ENCODE data around the gene EPN1. TPM values are rescaled to one million over a fixed set of nuclear protein-coding genes. Genes with fewer than 3 reads are reported as not detected.
A peak's percentile ranks its signal among the peaks of the same experiment; 100 is the strongest.

Gene EPN1
- total RNA-seq, 1 donor from 2014 or later: 65.2 TPM

DNA sequence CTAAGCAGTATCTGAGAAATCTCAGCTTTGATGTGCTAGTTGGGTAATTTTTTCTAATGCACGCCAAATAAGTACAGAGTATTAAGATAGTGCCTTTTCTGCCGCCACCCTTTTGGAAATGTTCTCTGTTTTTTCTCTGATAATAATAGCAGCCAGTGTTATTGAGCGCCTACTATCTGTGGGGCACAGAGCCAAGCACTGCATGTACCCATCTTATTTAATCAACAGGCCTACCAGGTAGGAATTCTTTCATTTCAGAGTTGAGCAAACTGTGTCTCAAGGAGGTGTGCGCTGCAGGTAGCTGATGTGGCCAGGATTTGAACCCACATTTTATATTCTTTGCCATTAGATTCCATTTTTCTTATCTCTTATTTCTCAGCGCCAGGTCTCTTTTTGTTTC lies 1.4 kb downstream of the EPN1 start:
- Mint-ChIP-seq H3K36me3 (ENCODE audit: low read depth) (peaks cover 71% of the 10 kb centered on the region), H3K27me3 (no peaks in the 10 kb centered on the region), H3K4me1 (peaks cover 73% of the 10 kb centered on the region), H3K27ac (peak overlapping the region; percentile 83), H3K4me3 (peak overlapping the region; percentile 89), H3K9me3 (no peaks in the 10 kb centered on the region)
- TF ChIP-seq, protein P1, sequence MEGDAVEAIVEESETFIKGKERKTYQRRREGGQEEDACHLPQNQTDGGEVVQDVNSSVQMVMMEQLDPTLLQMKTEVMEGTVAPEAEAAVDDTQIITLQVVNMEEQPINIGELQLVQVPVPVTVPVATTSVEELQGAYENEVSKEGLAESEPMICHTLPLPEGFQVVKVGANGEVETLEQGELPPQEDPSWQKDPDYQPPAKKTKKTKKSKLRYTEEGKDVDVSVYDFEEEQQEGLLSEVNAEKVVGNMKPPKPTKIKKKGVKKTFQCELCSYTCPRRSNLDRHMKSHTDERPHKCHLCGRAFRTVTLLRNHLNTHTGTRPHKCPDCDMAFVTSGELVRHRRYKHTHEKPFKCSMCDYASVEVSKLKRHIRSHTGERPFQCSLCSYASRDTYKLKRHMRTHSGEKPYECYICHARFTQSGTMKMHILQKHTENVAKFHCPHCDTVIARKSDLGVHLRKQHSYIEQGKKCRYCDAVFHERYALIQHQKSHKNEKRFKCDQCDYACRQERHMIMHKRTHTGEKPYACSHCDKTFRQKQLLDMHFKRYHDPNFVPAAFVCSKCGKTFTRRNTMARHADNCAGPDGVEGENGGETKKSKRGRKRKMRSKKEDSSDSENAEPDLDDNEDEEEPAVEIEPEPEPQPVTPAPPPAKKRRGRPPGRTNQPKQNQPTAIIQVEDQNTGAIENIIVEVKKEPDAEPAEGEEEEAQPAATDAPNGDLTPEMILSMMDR (IDR thresholded peaks at IDR 0.05): no peak
- no peak for DNase-seq
- intact Hi-C loops (cut with micrococcal nuclease): no loop called here
- ChIA-PET POLR2A (interaction anchor here (1.0 to 2.1 kb wide), 2 partner anchors 19 to 22 kb away, joined by 4 to 10 read pairs; no protein-coding TSS in a partner anchor), CTCF (interaction anchor here (2.4 kb wide), 1 partner anchor 22 kb away, joined by 6 read pairs; the partner anchor contains the start of gene U2AF2)
- no peak for ATAC-seq (ENCODE audit: low read depth)

DNA sequence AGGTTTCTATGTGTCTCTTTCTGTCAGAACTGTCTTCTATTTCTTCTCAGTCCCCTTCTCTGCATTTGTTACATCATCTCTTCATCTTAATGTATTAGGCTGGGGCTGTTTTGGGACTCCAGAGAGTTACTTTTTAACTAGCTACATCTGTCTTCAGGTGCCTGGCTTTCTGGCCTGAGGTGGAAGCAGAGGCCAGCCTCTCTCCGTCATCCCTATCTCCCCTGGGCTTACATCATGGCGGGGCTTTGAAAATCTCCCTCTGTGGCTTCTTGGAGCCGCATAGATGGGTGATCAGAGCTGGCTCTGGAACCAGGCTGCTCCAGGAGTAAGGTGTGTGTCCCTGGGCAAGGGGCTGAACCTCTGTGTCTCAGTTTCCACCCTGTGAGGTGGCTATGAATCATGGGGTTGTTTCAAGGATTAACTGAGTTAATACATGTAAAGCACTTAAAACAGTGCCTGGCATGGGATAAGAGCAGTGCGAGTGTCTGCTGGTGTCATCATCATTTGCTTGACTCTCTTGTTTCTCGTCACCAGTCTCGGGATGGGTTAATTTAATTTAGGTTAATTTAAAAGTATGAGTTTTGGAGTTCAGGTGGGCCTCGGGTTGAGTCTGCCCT lies 2.0 kb downstream of the EPN1 start:
- ATAC-seq (ENCODE audit: low read depth) (no peak), DNase-seq (no peak)
- ChIA-PET POLR2A (interaction anchor here (0.6 to 2.1 kb wide), 4 partner anchors 22 to 711 kb away, joined by 3 to 13 read pairs (median 10); partner anchors contain the start of genes NLRP2 and U2AF2), CTCF (interaction anchor here (1.4 to 2.4 kb wide), 2 partner anchors 22 to 45 kb away, joined by 3 to 6 read pairs; partner anchors contain the start of gene U2AF2)
- H3K27me3 Mint-ChIP-seq: no peaks in the 10 kb centered on the region
- H3K4me3 Mint-ChIP-seq: peak overlapping the region; percentile 89
- H3K27ac Mint-ChIP-seq: peak overlapping the region; percentile 83
- TF ChIP-seq, protein P1 (IDR thresholded peaks at IDR 0.05): no peak
- intact Hi-C loops (cut with micrococcal nuclease): no loop called here
- peaks cover 73% of the 10 kb centered on the region for H3K4me1 Mint-ChIP-seq
- H3K36me3 Mint-ChIP-seq (ENCODE audit: low read depth): peaks cover 70% of the 10 kb centered on the region
- no peaks in the 10 kb centered on the region for H3K9me3 Mint-ChIP-seq

DNA sequence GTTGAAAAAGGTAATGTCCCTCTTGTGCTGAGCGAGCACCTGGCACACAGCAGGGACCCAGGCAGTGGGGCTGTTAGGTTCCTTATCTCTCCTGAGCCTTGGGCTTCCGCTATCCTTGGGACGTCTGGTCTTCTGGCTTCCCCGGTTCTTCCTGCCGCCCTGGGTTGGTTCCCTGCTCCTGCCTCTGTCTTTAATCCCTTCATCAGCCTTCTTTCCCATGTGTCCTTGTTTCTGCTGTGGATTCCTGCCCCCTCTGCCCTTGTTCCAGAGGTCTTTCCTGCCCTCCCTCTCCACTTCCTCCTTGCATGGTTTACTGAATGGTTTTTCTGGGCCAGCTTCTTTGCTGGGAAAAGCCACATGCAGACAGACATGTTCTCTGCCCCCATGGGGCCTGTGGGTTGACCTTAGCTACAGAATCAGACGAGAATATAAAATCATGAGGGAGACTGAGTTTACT lies 2.6 kb downstream of the EPN1 start:
- H3K27me3 Mint-ChIP-seq: no peaks in the 10 kb centered on the region
- intact Hi-C loops (cut with micrococcal nuclease): loop anchor here (1.0 kb wide), 1 partner anchor 23 kb away; no protein-coding TSS in a partner anchor
- peak overlapping the region; percentile 83 for H3K27ac Mint-ChIP-seq
- H3K36me3 Mint-ChIP-seq (ENCODE audit: low read depth): peaks cover 67% of the 10 kb centered on the region
- H3K4me3 Mint-ChIP-seq: peak overlapping the region; percentile 89
- DNase-seq (no peak), ATAC-seq (ENCODE audit: low read depth) (no peak)
- H3K9me3 Mint-ChIP-seq: no peaks in the 10 kb centered on the region
- CTCF ChIA-PET: interaction anchor here (0.9 to 2.4 kb wide), 3 partner anchors 23 to 132 kb away, joined by 3 to 6 read pairs (median 3); partner anchors contain the start of gene U2AF2
- H3K4me1 Mint-ChIP-seq: peaks cover 69% of the 10 kb centered on the region
- POLR2A ChIA-PET: interaction anchor here (0.6 to 1.4 kb wide), 7 partner anchors 23 to 711 kb away, joined by 3 to 13 read pairs (median 4); partner anchors contain the start of genes NLRP2, U2AF2, UBE2S and ZNF581
- TF ChIP-seq, protein P1 (IDR thresholded peaks at IDR 0.05): no peak

DNA sequence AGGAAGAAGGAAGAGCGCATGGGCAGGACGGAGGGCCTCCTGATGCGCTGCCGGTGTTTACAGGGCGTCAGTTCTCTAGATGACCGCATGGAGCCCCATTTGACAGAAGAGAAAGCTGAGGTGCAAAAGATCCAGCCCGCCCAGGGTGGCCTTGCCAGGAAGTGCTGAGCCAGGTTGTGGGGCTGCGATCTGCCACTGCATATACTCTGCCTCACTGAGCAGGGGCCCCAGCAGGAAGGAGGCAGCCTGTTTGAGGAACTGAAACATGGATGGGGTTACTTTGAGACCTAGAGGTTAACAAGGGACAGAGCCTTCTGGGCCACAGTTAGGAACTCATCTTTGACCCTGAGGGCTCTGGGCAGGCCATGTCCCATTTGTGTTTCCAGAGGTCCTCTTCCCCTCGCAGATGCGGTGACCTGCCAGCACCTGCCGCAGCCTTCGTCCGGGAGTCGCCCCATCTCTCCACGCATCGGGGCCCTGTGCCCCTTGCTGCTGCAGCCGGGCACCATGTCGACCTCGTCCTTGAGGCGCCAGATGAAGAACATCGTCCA lies 3.2 kb downstream of the EPN1 start:
- ATAC-seq (ENCODE audit: low read depth): peak; percentile 86
- H3K36me3 Mint-ChIP-seq (ENCODE audit: low read depth): peaks cover 68% of the 10 kb centered on the region
- peak overlapping the region; percentile 83 for H3K27ac Mint-ChIP-seq
- POLR2A ChIA-PET: interaction anchor here (0.5 to 1.4 kb wide), 7 partner anchors 24 to 637 kb away, joined by 3 to 11 read pairs (median 3); partner anchors contain the start of genes U2AF2, UBE2S, ZNF581 and ZNF865
- peak overlapping the region; percentile 89 for H3K4me3 Mint-ChIP-seq
- H3K27me3 Mint-ChIP-seq: no peaks in the 10 kb centered on the region
- CTCF ChIA-PET: interaction anchor here (0.9 to 2.4 kb wide), 3 partner anchors 24 to 131 kb away, joined by 3 to 6 read pairs (median 3); partner anchors contain the start of gene U2AF2
- no peaks in the 10 kb centered on the region for H3K9me3 Mint-ChIP-seq
- TF ChIP-seq, protein P1 (IDR thresholded peaks at IDR 0.05): no peak
- intact Hi-C loops (cut with micrococcal nuclease): loop anchor here (1.0 kb wide), 1 partner anchor 24 kb away; no protein-coding TSS in a partner anchor
- peak; percentile 72 for DNase-seq
- H3K4me1 Mint-ChIP-seq: peaks cover 69% of the 10 kb centered on the region

All from activated B cell treated with CpG ODN at 0.5 μM for 24 hours (primary cell).